Esophagus squamous epithelium (tissue), 5 donors: Measurements from ENCODE around the gene LARGE1. TPM values are rescaled to one million over a fixed set of nuclear protein-coding genes. Genes with fewer than 3 reads are reported as not detected.

Experiments used
- DNase-seq: peaks from one replicate; lab custom pipeline; 2025; lab: John Stamatoyannopoulos, UW
- H3K27ac ChIP-seq, 4 donors: fragments of 200-600 bp; sonication (generic); one replicate each; pipeline ENCODE4 v1.5.1; 2016 to 2019; ENCODE audit warnings: mild to moderate bottlenecking in 1 of 4
- H3K27me3 ChIP-seq, 4 donors: fragments of 200-600 bp; sonication (generic); 1 replicate in 3 of 4; 2 replicates in 1 of 4; pipeline versions ENCODE4 v1.5.1 to v1.6.0; 2017 to 2021; ENCODE audit warnings: antibody characterized with exemption in 1 of 4
- H3K36me3 ChIP-seq, 3 donors: fragments of 200-600 bp; sonication (generic); one replicate each; pipeline ENCODE4 v1.5.1; 2016 to 2019
- H3K4me1 ChIP-seq, 3 donors: fragments of 200-600 bp; sonication (generic); one replicate each; pipeline ENCODE4 v1.5.1; 2017 to 2019
- H3K4me3 ChIP-seq, 4 donors: fragments of 200-600 bp; sonication (generic); 1 replicate in 3 of 4; 2 replicates in 1 of 4; pipeline ENCODE4 v1.5.1; 2016 to 2019; ENCODE audit warnings: mild to moderate bottlenecking in 2 of 4, moderate library complexity in 1 of 4
- H3K9me3 ChIP-seq, 3 donors: fragments of 200-600 bp; sonication (generic); one replicate each; pipeline ENCODE4 v1.5.1; 2016 to 2019
- CTCF ChIP-seq, 6 experiments: fragments of 450-650 bp in 4 of 6; fragments of 200-600 bp in 2 of 6; sonication (generic) in 2 of 6; IDR thresholded peaks; one replicate each; pipeline ENCODE4 v1.5.1; 2016 to 2019; ENCODE audit warnings: antibody characterized with exemption in 6 of 6, mild to moderate bottlenecking in 4 of 6, moderate library complexity in 4 of 6
- POLR2A ChIP-seq, 4 donors: fragments of 450-650 bp; IDR thresholded peaks; one replicate each; pipeline ENCODE4 v1.6.1; 2017; ENCODE audit warnings: antibody characterized with exemption in 4 of 4, mild to moderate bottlenecking in 4 of 4, moderate library complexity in 3 of 4
- WGBS, 2 donors: methylation state at CpG; one replicate each; pipeline ENCODE4 v1.1.5; 2018; 5-methylcytosine and 5-hydroxymethylcytosine counted together
- intact Hi-C: fragments of 100-400 bp; cut with DNase I; formaldehyde crosslinking; loops from one replicate; pipeline ENCODE4 v1.15.0; 2022
- total RNA-seq, 4 donors: library from RNA; depleted of rRNA; stranded (reverse); fragments of >200 nt; gene quantifications; one replicate each; pipeline ENCODE4 v1.1.0, GENCODE V29; 2016
- donor health status: DM: yes; HTN: yes; CAD: no.

LARGE1 gene
- total RNA-seq, 4 donors from 2014 or later: 5.2 to 15.1 (median 6.6) TPM

- 53 to 64% methylated on average over 3 of the region's 3 CpGs for WGBS, 2 donors
- Histone ChIP-seq H3K4me3 (no peak overlapping the region), H3K4me1 (no peaks in the 10 kb centered on the region), H3K27ac (no peak overlapping the region), H3K27me3 (no peaks in the 10 kb centered on the region), H3K9me3 (no peaks in the 10 kb centered on the region), H3K36me3 (peaks cover 0 to 9% (median 0%) of the 10 kb centered on the region in 3 donors)
- no peak for TF ChIP-seq CTCF (IDR thresholded peaks at IDR 0.05)
- no peak for TF ChIP-seq POLR2A (IDR thresholded peaks at IDR 0.05)
- no peak for DNase-seq
- intact Hi-C loops: no loop called here
Observed at GRCh38 chr22:33426451-33426850, 493.8 kb downstream of the LARGE1 start.

- Histone ChIP-seq H3K27ac (no peak overlapping the region), H3K27me3 (no peaks in the 10 kb centered on the region), H3K4me1 (no peaks in the 10 kb centered on the region), H3K9me3 (no peaks in the 10 kb centered on the region), H3K4me3 (no peak overlapping the region), H3K36me3 (no peaks in the 10 kb centered on the region)
- 79 to 92% methylated on average over 2 to 3 of the region's 3 CpGs for WGBS, 2 donors
- intact Hi-C loops: no loop called here
- TF ChIP-seq POLR2A (IDR thresholded peaks at IDR 0.05) (no peak), CTCF (IDR thresholded peaks at IDR 0.05) (no peak)
- no peak for DNase-seq
Observed at GRCh38 chr22:33421859-33422258, 498.4 kb downstream of the LARGE1 start.

GRCh38 chr22:33418484-33418883, 501.8 kb downstream of the LARGE1 start:
- TF ChIP-seq POLR2A (IDR thresholded peaks at IDR 0.05): no peak
- TF ChIP-seq CTCF (IDR thresholded peaks at IDR 0.05): no peak
- no peak for DNase-seq
- WGBS, 2 donors: 94 to 95% methylated on average over 5 of the region's 5 CpGs
- intact Hi-C loops: no loop called here
- H3K36me3 ChIP-seq: no peaks in the 10 kb centered on the region
- H3K27me3 ChIP-seq: no peaks in the 10 kb centered on the region
- H3K4me1 ChIP-seq: no peaks in the 10 kb centered on the region
- H3K4me3 ChIP-seq: no peak overlapping the region
- H3K9me3 ChIP-seq: no peaks in the 10 kb centered on the region
- no peak overlapping the region for H3K27ac ChIP-seq

- intact Hi-C loops: no loop called here
- no peak overlapping the region for H3K4me3 ChIP-seq
- WGBS, 2 donors: 67 to 72% methylated on average over 2 to 3 of the region's 3 CpGs
- no peaks in the 10 kb centered on the region for H3K27me3 ChIP-seq
- DNase-seq: no peak
- H3K4me1 ChIP-seq: no peaks in the 10 kb centered on the region
- no peaks in the 10 kb centered on the region for H3K36me3 ChIP-seq
- TF ChIP-seq POLR2A (IDR thresholded peaks at IDR 0.05) (no peak), CTCF (IDR thresholded peaks at IDR 0.05) (no peak)
- H3K27ac ChIP-seq: no peak overlapping the region
- no peaks in the 10 kb centered on the region for H3K9me3 ChIP-seq
Observed at GRCh38 chr22:33415401-33415800, 504.9 kb downstream of the LARGE1 start.

GRCh38 chr22:33409079-33409478, 511.2 kb downstream of the LARGE1 start:
- no peaks in the 10 kb centered on the region for H3K36me3 ChIP-seq
- WGBS, 2 donors: 74 to 91% methylated on average over 2 of the region's 2 CpGs
- no peak for DNase-seq
- H3K9me3 ChIP-seq: no peaks in the 10 kb centered on the region
- H3K27me3 ChIP-seq: no peaks in the 10 kb centered on the region
- H3K4me1 ChIP-seq: no peaks in the 10 kb centered on the region
- no peak for TF ChIP-seq CTCF (IDR thresholded peaks at IDR 0.05)
- intact Hi-C loops: no loop called here
- no peak overlapping the region for H3K27ac ChIP-seq
- H3K4me3 ChIP-seq: no peak overlapping the region
